ENCODE data around the gene PPP2R2C. TPM values are rescaled to one million over a fixed set of nuclear protein-coding genes. Genes with fewer than 3 reads are reported as not detected.

Gene PPP2R2C
- total RNA-seq, 1 donor, result under 0.01 TPM

DNA sequence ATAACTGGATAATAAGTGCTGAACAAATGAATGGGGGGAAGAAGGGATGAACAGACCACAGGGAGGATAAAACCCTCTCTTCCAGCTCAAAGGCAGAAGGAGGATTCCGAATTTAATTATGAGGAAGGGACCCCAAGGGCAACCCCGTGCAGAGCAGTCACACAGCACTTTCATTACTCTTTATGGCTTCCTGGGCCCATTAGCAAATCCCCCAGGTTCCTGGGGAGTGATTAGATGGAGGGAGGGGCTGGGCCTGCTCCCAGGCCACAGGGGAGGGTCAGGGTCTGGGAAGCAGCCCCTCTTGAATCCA, 67.1 kb downstream of the PPP2R2C start:
- peaks cover 24% of the 10 kb centered on the region for H3K27me3 ChIP-seq (ENCODE audit: insufficient read depth, low read length)
- TF ChIP-seq, protein P1, sequence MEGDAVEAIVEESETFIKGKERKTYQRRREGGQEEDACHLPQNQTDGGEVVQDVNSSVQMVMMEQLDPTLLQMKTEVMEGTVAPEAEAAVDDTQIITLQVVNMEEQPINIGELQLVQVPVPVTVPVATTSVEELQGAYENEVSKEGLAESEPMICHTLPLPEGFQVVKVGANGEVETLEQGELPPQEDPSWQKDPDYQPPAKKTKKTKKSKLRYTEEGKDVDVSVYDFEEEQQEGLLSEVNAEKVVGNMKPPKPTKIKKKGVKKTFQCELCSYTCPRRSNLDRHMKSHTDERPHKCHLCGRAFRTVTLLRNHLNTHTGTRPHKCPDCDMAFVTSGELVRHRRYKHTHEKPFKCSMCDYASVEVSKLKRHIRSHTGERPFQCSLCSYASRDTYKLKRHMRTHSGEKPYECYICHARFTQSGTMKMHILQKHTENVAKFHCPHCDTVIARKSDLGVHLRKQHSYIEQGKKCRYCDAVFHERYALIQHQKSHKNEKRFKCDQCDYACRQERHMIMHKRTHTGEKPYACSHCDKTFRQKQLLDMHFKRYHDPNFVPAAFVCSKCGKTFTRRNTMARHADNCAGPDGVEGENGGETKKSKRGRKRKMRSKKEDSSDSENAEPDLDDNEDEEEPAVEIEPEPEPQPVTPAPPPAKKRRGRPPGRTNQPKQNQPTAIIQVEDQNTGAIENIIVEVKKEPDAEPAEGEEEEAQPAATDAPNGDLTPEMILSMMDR (IDR thresholded peaks at IDR 0.05; ENCODE audit: extremely low read depth, low read depth, low read length), result no peak
- no peaks in the 10 kb centered on the region for H3K9me3 ChIP-seq (ENCODE audit: low read depth, low read length)
- DNase-seq (ENCODE audit: insufficient read length, low spot score, missing footprints), result peak; percentile 13
- no peaks in the 10 kb centered on the region for H3K79me2 ChIP-seq (ENCODE audit: insufficient read depth, low read length)
- H3K27ac ChIP-seq (ENCODE audit: low read depth, low read length), result no peak overlapping the region
- no peaks in the 10 kb centered on the region for H3K36me3 ChIP-seq (ENCODE audit: insufficient read depth, low read length)
- H2AFZ ChIP-seq (ENCODE audit: low read length), result no peak overlapping the region
- H4K20me1 ChIP-seq (ENCODE audit: insufficient read depth, low read length), result no peaks in the 10 kb centered on the region
- H3K4me1 ChIP-seq (ENCODE audit: insufficient read depth, low read length), result no peaks in the 10 kb centered on the region
- H3K4me3 ChIP-seq (ENCODE audit: insufficient read depth, low read length), result no peak overlapping the region
- H3K4me2 ChIP-seq (ENCODE audit: insufficient read depth, low read length), result no peak overlapping the region

DNA sequence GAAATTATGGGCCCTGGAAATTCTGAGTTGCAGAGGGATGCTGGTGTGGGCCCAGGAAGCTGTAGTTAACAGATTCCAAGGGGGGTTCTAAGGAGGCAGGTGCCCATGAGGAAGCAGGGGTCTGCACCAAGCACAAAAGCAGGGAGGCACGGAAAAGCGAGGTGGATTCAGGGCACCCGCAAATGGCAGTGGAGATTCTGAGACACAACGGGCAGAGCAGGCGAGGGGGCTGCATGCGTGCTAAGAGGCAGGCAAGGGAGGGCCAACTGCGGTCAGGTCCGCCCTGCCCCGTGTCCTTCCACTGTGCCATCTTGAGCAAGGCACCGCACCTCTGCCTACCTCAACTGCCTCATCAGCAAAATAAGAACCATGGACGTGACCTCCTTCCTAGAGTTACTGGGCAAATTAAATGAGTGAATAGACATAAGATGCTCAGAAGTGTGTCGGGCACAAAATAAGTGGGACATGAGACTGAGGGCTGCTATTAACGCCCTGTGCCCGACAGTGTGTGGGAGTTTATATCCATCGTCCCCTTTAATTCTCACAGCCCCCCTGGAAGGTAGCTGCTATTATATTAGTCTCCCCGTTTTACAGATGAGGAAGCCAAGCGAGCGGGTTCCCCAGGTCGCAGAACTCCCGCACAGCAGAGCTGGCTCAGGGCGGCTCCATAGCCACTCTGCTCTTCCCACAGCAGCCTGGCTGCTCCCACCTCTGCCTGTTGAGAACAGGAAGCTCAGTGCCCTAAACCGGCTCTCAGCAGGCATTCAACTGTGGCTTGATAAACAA, 67.6 kb downstream of the PPP2R2C start:
- peaks cover 24% of the 10 kb centered on the region for H3K27me3 ChIP-seq (ENCODE audit: insufficient read depth, low read length)
- H4K20me1 ChIP-seq (ENCODE audit: insufficient read depth, low read length), result no peaks in the 10 kb centered on the region
- no peak for DNase-seq (ENCODE audit: insufficient read length, low spot score, missing footprints)
- no peaks in the 10 kb centered on the region for H3K9me3 ChIP-seq (ENCODE audit: low read depth, low read length)
- no peaks in the 10 kb centered on the region for H3K36me3 ChIP-seq (ENCODE audit: insufficient read depth, low read length)
- H3K79me2 ChIP-seq (ENCODE audit: insufficient read depth, low read length), result no peaks in the 10 kb centered on the region
- H2AFZ ChIP-seq (ENCODE audit: low read length), result no peak overlapping the region
- no peak overlapping the region for H3K27ac ChIP-seq (ENCODE audit: low read depth, low read length)
- H3K4me2 ChIP-seq (ENCODE audit: insufficient read depth, low read length), result no peak overlapping the region
- no peak overlapping the region for H3K4me3 ChIP-seq (ENCODE audit: insufficient read depth, low read length)
- H3K4me1 ChIP-seq (ENCODE audit: insufficient read depth, low read length), result no peaks in the 10 kb centered on the region
- TF ChIP-seq, protein P1 (IDR thresholded peaks at IDR 0.05; ENCODE audit: extremely low read depth, low read depth, low read length), result no peak

DNA sequence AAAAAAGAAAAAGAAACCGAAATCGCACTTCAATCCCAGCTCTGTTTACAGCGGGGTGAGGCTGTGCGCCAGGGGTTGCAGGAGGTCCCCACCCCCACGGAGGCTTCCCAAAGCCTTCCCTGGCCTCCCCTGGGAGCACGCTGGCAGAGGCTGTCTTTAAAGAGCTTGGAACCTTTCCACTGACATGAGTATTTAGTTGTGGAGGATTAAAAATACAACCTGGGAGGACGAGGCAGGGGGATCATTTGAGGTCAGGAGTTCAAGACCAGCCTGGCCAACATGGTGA, 69.1 kb downstream of the PPP2R2C start:
- H3K4me2 ChIP-seq (ENCODE audit: insufficient read depth, low read length), result no peak overlapping the region
- no peak overlapping the region for H3K27ac ChIP-seq (ENCODE audit: low read depth, low read length)
- peaks cover 24% of the 10 kb centered on the region for H3K27me3 ChIP-seq (ENCODE audit: insufficient read depth, low read length)
- no peaks in the 10 kb centered on the region for H3K4me1 ChIP-seq (ENCODE audit: insufficient read depth, low read length)
- TF ChIP-seq, protein P1 (IDR thresholded peaks at IDR 0.05; ENCODE audit: extremely low read depth, low read depth, low read length), result no peak
- no peaks in the 10 kb centered on the region for H3K36me3 ChIP-seq (ENCODE audit: insufficient read depth, low read length)
- H3K4me3 ChIP-seq (ENCODE audit: insufficient read depth, low read length), result no peak overlapping the region
- no peaks in the 10 kb centered on the region for H3K79me2 ChIP-seq (ENCODE audit: insufficient read depth, low read length)
- no peaks in the 10 kb centered on the region for H4K20me1 ChIP-seq (ENCODE audit: insufficient read depth, low read length)
- DNase-seq (ENCODE audit: insufficient read length, low spot score, missing footprints), result peak; percentile 37
- no peak overlapping the region for H2AFZ ChIP-seq (ENCODE audit: low read length)
- H3K9me3 ChIP-seq (ENCODE audit: low read depth, low read length), result no peaks in the 10 kb centered on the region

DNA sequence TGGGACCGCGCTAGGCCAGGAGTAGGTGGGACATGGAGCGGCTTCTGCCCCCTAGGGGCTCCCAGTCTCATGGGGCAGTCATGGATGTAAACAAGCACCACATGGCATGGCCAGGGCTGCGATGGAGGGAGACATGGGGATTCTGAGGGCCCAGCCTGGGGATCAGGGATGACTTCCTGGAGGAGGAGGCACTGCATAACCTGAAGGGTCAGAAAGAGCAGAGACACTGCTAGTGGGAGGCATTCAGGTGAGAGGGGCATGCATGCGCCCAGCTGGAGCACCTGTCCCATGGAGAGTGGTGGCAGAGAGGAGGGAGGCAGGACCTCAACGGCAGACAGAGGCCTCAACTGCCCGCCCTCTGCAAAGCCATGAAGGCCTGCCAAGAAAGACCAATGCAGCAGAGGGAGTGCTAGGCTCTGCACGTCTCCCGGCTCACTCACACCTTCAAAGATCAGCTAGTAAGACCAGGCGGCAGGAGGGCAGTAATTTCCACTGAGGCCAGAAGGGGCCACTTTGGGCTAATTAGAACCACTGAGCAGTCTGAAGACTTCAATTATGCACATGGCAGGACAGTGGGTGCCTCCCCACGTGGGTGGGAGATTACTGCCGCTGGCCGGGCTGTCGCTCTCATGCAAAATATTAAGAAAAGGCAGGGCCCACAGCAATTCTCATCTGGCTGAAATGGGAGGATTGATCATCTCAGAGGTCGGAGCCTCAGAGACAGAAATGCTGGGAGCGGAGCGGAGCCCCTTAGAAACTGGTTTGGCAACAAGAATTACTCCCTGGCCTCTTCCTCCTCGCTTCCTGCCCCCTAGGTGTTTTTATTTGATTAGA, 69.6 kb downstream of the PPP2R2C start:
- no peaks in the 10 kb centered on the region for H4K20me1 ChIP-seq (ENCODE audit: insufficient read depth, low read length)
- no peak overlapping the region for H2AFZ ChIP-seq (ENCODE audit: low read length)
- H3K9me3 ChIP-seq (ENCODE audit: low read depth, low read length), result no peaks in the 10 kb centered on the region
- DNase-seq (ENCODE audit: insufficient read length, low spot score, missing footprints), result no peak
- H3K79me2 ChIP-seq (ENCODE audit: insufficient read depth, low read length), result no peaks in the 10 kb centered on the region
- H3K36me3 ChIP-seq (ENCODE audit: insufficient read depth, low read length), result no peaks in the 10 kb centered on the region
- H3K27ac ChIP-seq (ENCODE audit: low read depth, low read length), result no peak overlapping the region
- peaks cover 24% of the 10 kb centered on the region for H3K27me3 ChIP-seq (ENCODE audit: insufficient read depth, low read length)
- H3K4me2 ChIP-seq (ENCODE audit: insufficient read depth, low read length), result no peak overlapping the region
- H3K4me1 ChIP-seq (ENCODE audit: insufficient read depth, low read length), result no peaks in the 10 kb centered on the region
- TF ChIP-seq, protein P1 (IDR thresholded peaks at IDR 0.05; ENCODE audit: extremely low read depth, low read depth, low read length), result no peak
- no peak overlapping the region for H3K4me3 ChIP-seq (ENCODE audit: insufficient read depth, low read length)

Data from osteoblast (primary cell).